GM12878 (cell line): ENCODE data around the gene DGKQ. TPM values are rescaled to one million over a fixed set of nuclear protein-coding genes. Genes with fewer than 3 reads are reported as not detected.

ENCODE experiments used
- ATAC-seq: fragments of 200-7000 bp; cut with Tn5 transposase; 3 replicates; pipeline ENCODE4 v1.9.1; 2020; ENCODE audit warnings: mild to moderate bottlenecking, moderate library complexity
- BruUV-seq: library from RNA; stranded (reverse); fragments of 400-500 nt; replicated peaks from 2 replicates; lab custom pipeline; 2021; lab: Mats Ljungman, UMichigan
- CTCF ChIA-PET: fragments of 300-600 bp; sonication (Branson Sonifier 250); formaldehyde crosslinking; extraction: SDS; loops from one replicate; lab custom pipeline; 2021; ENCODE audit warnings: inconsistent platforms; lab: Yijun Ruan, JAX
- POLR2A ChIA-PET: fragments of 350-600 bp; formaldehyde crosslinking; extraction: SDS; loops from one replicate; lab custom pipeline; 2021; ENCODE audit warnings: inconsistent platforms; lab: Charles Lee
- RAD21 ChIA-PET: fragments of 300-600 bp; sonication (Branson Sonifier 250); formaldehyde crosslinking; loops from one replicate; lab custom pipeline; 2023; ENCODE audit warnings: antibody characterized with exemption; ENCODE audit not compliant: unreplicated experiment; lab: Charles Lee
- SMC1A ChIA-PET: fragments of 300-600 bp; sonication (Branson Sonifier 250); formaldehyde crosslinking; loops from one replicate; lab custom pipeline; 2023; ENCODE audit not compliant: unreplicated experiment, uncharacterized antibody; lab: Charles Lee
- DNase-seq: peaks from one replicate; pipeline ENCODE4 v3.0.0-alpha.2; 2011; ENCODE audit warnings: low read depth, low spot score
- FAIRE-seq: peaks from 3 replicates; lab custom pipeline; 2011; peaks lifted over from hg19 to GRCh38; lab: Jason Lieb, UNC
- H2AFZ ChIP-seq: 2 replicates; pipeline ENCODE4 v1.6.0; 2011; ENCODE audit warnings: low read depth, low read length, control low read depth; ENCODE audit not compliant: control insufficient read depth
- H3K27ac ChIP-seq: 2 replicates; pipeline ENCODE4 v1.5.1; 2011; ENCODE audit warnings: control low read depth; ENCODE audit not compliant: control insufficient read depth, insufficient read depth
- H3K27me3 ChIP-seq, 2 experiments: replicated peaks in 1 of 2; 2 replicates each; pipeline versions ENCODE4 v1.6.0 to v1.6.1; 2011; ENCODE audit warnings: low read length in 1 of 2; ENCODE audit not compliant: control insufficient read depth in 2 of 2, insufficient read depth in 2 of 2
- H3K36me3 ChIP-seq, 2 experiments: 2 replicates each; pipeline ENCODE4 v1.5.1; 2011; ENCODE audit warnings: low read length in 1 of 2; ENCODE audit not compliant: control insufficient read depth in 2 of 2, insufficient read depth in 2 of 2
- H3K4me1 ChIP-seq: 2 replicates; pipeline ENCODE4 v1.6.1; 2011; ENCODE audit warnings: mild to moderate bottlenecking, low read length, moderate library complexity, mixed read lengths; ENCODE audit not compliant: control insufficient read depth, insufficient read depth
- H3K4me2 ChIP-seq: 2 replicates; pipeline ENCODE4 v1.6.0; 2011; ENCODE audit warnings: control low read depth; ENCODE audit not compliant: control insufficient read depth, insufficient read depth
- H3K4me3 ChIP-seq: fragments of 200-600 bp; sonication (generic); 2 replicates; pipeline ENCODE4 v1.5.1; 2016
- H3K79me2 ChIP-seq: 2 replicates; pipeline ENCODE4 v1.6.0; 2011; ENCODE audit warnings: low read length; ENCODE audit not compliant: control insufficient read depth, insufficient read depth
- H3K9ac ChIP-seq: 2 replicates; pipeline ENCODE4 v1.8.0; 2011; ENCODE audit warnings: low read length, control low read depth, mixed read lengths; ENCODE audit not compliant: control insufficient read depth, insufficient read depth
- H3K9me3 ChIP-seq: replicated peaks from 3 replicates; pipeline ENCODE4 v1.5.1; 2011; ENCODE audit warnings: mild to moderate bottlenecking, low read length; ENCODE audit not compliant: control insufficient read depth, insufficient read depth
- H4K20me1 ChIP-seq: 2 replicates; pipeline ENCODE4 v1.6.0; 2011; ENCODE audit not compliant: control insufficient read depth, insufficient read depth
- CTCF ChIP-seq, 3 experiments: IDR thresholded peaks in 2 of 3; conservative IDR thresholded peaks in 1 of 3; 2 replicates each; pipeline ENCODE4 v1.5.1; 2011; ENCODE audit warnings: low read depth in 3 of 3, low read length in 3 of 3, mild to moderate bottlenecking in 3 of 3, control low read depth in 2 of 3, moderate library complexity in 2 of 3, inconsistent platforms in 1 of 3, mixed read lengths in 1 of 3; ENCODE audit not compliant: control insufficient read depth in 2 of 3, insufficient read depth in 1 of 3; ENCODE audit errors: extremely low read depth in 1 of 3
- EGR1 ChIP-seq, 2 experiments: IDR thresholded peaks; 1 replicate in 1 of 2; 2 replicates in 1 of 2; pipeline ENCODE4 v1.6.1; 2011 to 2012; ENCODE audit warnings: low read depth in 2 of 2, low read length in 2 of 2, borderline replicate concordance in 1 of 2, mild to moderate bottlenecking in 1 of 2, moderate library complexity in 1 of 2
- HDAC2 ChIP-seq: fragments of 200-600 bp; sonication (generic); IDR thresholded peaks from 2 replicates; pipeline ENCODE4 v1.6.1; 2017
- JUNB ChIP-seq: IDR thresholded peaks from 2 replicates; pipeline ENCODE4 v1.6.1; 2016; ENCODE audit warnings: antibody characterized with exemption, mild to moderate bottlenecking
- MTA2 ChIP-seq: fragments of 450-650 bp; IDR thresholded peaks from 2 replicates; pipeline ENCODE4 v1.6.1; 2016; ENCODE audit warnings: low read depth, mild to moderate bottlenecking, moderate library complexity
- MYC ChIP-seq: IDR thresholded peaks from 2 replicates; pipeline ENCODE4 v1.6.1; 2011; ENCODE audit warnings: mild to moderate bottlenecking, low read length, moderate library complexity, inconsistent platforms; ENCODE audit not compliant: insufficient read depth, insufficient replicate concordance, insufficient read length, severe bottlenecking
- NFYA ChIP-seq: IDR thresholded peaks from 2 replicates; pipeline ENCODE4 v1.6.1; 2011; ENCODE audit warnings: low read depth, mild to moderate bottlenecking, low read length, improper control_type of control experiment, borderline replicate concordance
- PAX5 ChIP-seq: IDR thresholded peaks from 2 replicates; pipeline ENCODE4 v1.6.1; 2011; ENCODE audit warnings: low read depth, low read length, borderline replicate concordance
- PML ChIP-seq: IDR thresholded peaks from 2 replicates; pipeline ENCODE4 v1.6.1; 2012; ENCODE audit warnings: low read length, inconsistent platforms
- POLR2AphosphoS2 ChIP-seq: IDR thresholded peaks from 2 replicates; pipeline ENCODE4 v1.6.1; 2011; ENCODE audit warnings: low read depth, mild to moderate bottlenecking, low read length, improper control_type of control experiment, moderate library complexity
- SKIL ChIP-seq: fragments of 450-650 bp; IDR thresholded peaks from 2 replicates; pipeline ENCODE4 v1.6.1; 2017; ENCODE audit warnings: mild to moderate bottlenecking, low read depth, inconsistent platforms; ENCODE audit not compliant: poor library complexity, severe bottlenecking
- SMARCA5 ChIP-seq: fragments of 450-650 bp; IDR thresholded peaks from 2 replicates; pipeline ENCODE4 v1.6.1; 2017; ENCODE audit warnings: mild to moderate bottlenecking
- SREBF2 ChIP-seq: IDR thresholded peaks from 2 replicates; pipeline ENCODE4 v1.6.1; 2012; ENCODE audit warnings: mild to moderate bottlenecking, low read length
- TAF1 ChIP-seq: IDR thresholded peaks from 2 replicates; pipeline ENCODE4 v1.6.1; 2011; ENCODE audit warnings: mild to moderate bottlenecking, low read depth, low read length, borderline replicate concordance
- USF2 ChIP-seq: IDR thresholded peaks from 2 replicates; pipeline ENCODE4 v1.6.1; 2011; ENCODE audit warnings: low read depth, low read length, improper control_type of control experiment, borderline replicate concordance
- ZBED1 ChIP-seq: IDR thresholded peaks from 2 replicates; pipeline ENCODE4 v1.6.1; 2016; ENCODE audit warnings: borderline replicate concordance
- ZBTB33 ChIP-seq: fragments of 450-650 bp; IDR thresholded peaks from 2 replicates; pipeline ENCODE4 v1.6.1; 2017; ENCODE audit warnings: mild to moderate bottlenecking
- ZSCAN29 ChIP-seq: fragments of 450-650 bp; IDR thresholded peaks from 2 replicates; pipeline ENCODE4 v1.6.1; 2017; ENCODE audit warnings: mild to moderate bottlenecking, moderate library complexity
- WGBS: methylation state at CpG from one replicate; pipeline ENCODE4 v1.1.6; 2016; ENCODE audit warnings: low lambda C conversion rate; ENCODE audit not compliant: insufficient replicate concordance, insufficient coverage; ENCODE audit errors: missing lambda C conversion rate; 5-methylcytosine and 5-hydroxymethylcytosine counted together
- in situ Hi-C: fragments of 300-500 bp; cut with MboI; formaldehyde crosslinking; loops from 9 replicates; pipeline ENCODE4 v1.14.3; 2018; ENCODE audit warnings: mixed read lengths
- intact Hi-C: fragments of 100-400 bp; cut with micrococcal nuclease; formaldehyde crosslinking; loops from one replicate; pipeline ENCODE4 v1.14.2; 2022; ENCODE audit not compliant: unreplicated experiment
- polyA plus RNA-seq, 11 experiments: library from polyadenylated mRNA; depleted of rRNA in 4 of 11; unstranded in 6 of 11; stranded (reverse) in 5 of 11; fragments of >200 nt; fragmentation: Nextera tagmentation in 4 of 11; fragmentation: Illumina TruSeq in 1 of 11; extraction: Ambion mirVana in 4 of 11; extraction: Trizol in 1 of 11; gene quantifications; 1 replicate in 1 of 11; 2 replicates in 10 of 11; pipeline versions ENCODE4 v1.2.1 to v1.2.3, GENCODE V29; 2011 to 2016; ENCODE audit warnings: inconsistent platforms in 2 of 11, missing spikeins in 2 of 11, low read depth in 1 of 11
- total RNA-seq, 4 experiments: library from RNA; depleted of rRNA in 3 of 4; stranded (reverse); fragments of >200 nt in 3 of 4; fragmentation: Illumina TruSeq in 1 of 4; extraction: Trizol in 1 of 4; gene quantifications; 2 replicates each; pipeline versions ENCODE4 v1.2.1 to v1.2.3, GENCODE V29; 2013 to 2021

DGKQ gene
- total and polyA plus RNA-seq, 10 of the 15 experiments (the other 5 are each of a cell fraction or from before 2014, with no cell fraction given) = 0.11 to 10.5 (median 1.4) TPM

GRCh38 chr4:945274-946102 lies 27.9 kb downstream of the DGKQ start:
- ChIA-PET RAD21 (no interaction called here), SMC1A (no interaction called here), CTCF (no interaction called here), POLR2A (no interaction called here)
- H3K4me2 ChIP-seq = no peak overlapping the region
- H3K36me3 ChIP-seq = no peaks in the 10 kb centered on the region
- 67% methylated on average over 28 of the region's 28 CpGs for WGBS
- H3K4me1 ChIP-seq = no peaks in the 10 kb centered on the region
- DNase-seq (no peak), FAIRE-seq (no peak), ATAC-seq (no peak)
- no peak overlapping the region for H3K9ac ChIP-seq
- intact Hi-C loops (no loop called here), in situ Hi-C loops (no loop called here)
- no peak for TF ChIP-seq POLR2AphosphoS2
- TF ChIP-seq MTA2 = no peak
- TF ChIP-seq SKIL = no peak
- no peak for TF ChIP-seq ZBTB33
- no peak for TF ChIP-seq USF2
- TF ChIP-seq PML = no peak
- no peak for TF ChIP-seq EGR1 (IDR thresholded peaks at IDR 0.05; ENCODE audit: borderline replicate concordance in 1 of 2, low read depth in 2 of 2, low read length in 2 of 2)
- no peak for TF ChIP-seq ZSCAN29
- no peak for TF ChIP-seq MYC
- TF ChIP-seq PAX5 = no peak
- TF ChIP-seq SREBF2 = no peak
- no peak for TF ChIP-seq TAF1
- TF ChIP-seq ZBED1 = no peak
- TF ChIP-seq CTCF (IDR thresholded peaks at IDR 0.05 in 2 of 3, conservative IDR thresholded peaks at IDR 0.05 in 1 of 3; ENCODE audit: control insufficient read depth in 2 of 3, extremely low read depth in 1 of 3, insufficient read depth in 1 of 3, low read depth in 3 of 3, low read length in 3 of 3) = no peak
- no peak for TF ChIP-seq JUNB
- TF ChIP-seq SMARCA5 = no peak
- no peak for TF ChIP-seq NFYA
- TF ChIP-seq HDAC2 = no peak
- no peaks in the 10 kb centered on the region for H4K20me1 ChIP-seq
- no peak overlapping the region for H3K4me3 ChIP-seq
- no TSS peak for BruUV-seq
- H3K27me3 ChIP-seq = no peaks in the 10 kb centered on the region
- no peaks in the 10 kb centered on the region for H3K9me3 ChIP-seq
- H3K79me2 ChIP-seq = no peaks in the 10 kb centered on the region
- H2AFZ ChIP-seq = no peak overlapping the region
- H3K27ac ChIP-seq = no peak overlapping the region
